Limb (tissue), 2 donors: ENCODE results near the gene ROCK2.

Experiments used
- DNase-seq, 2 donors: peaks; one replicate each; pipeline ENCODE4 v3.0.0-alpha.2; 2016; ENCODE audit errors: extremely low spot score in 2 of 2

The ROCK2 gene

GRCh38 chr2:11344342-11344955, at the start of gene ROCK2:
Gene ROCK2 (minus strand): TSS chr2:11344636. CDS start chr2:11344136, 500 bp downstream.
- DNase-seq, result peak; percentile 93 to 96

GRCh38 chr2:11393711-11394236, 49.3 kb upstream of the ROCK2 start:
- no peak for DNase-seq

- no peak for DNase-seq
Observed at GRCh38 chr2:11391942-11392266, 47.5 kb upstream of the ROCK2 start.

GRCh38 chr2:11390399-11390658, 45.9 kb upstream of the ROCK2 start:
- no peak for DNase-seq

- DNase-seq, result peak; percentile 50 to 87
Observed at GRCh38 chr2:11389551-11390398, 45.3 kb upstream of the ROCK2 start.

GRCh38 chr2:11389052-11389420, 44.6 kb upstream of the ROCK2 start:
- DNase-seq, result no peak

- no peak for DNase-seq
Observed at GRCh38 chr2:11388262-11389051, 44.0 kb upstream of the ROCK2 start.

GRCh38 chr2:11387843-11388242, 43.4 kb upstream of the ROCK2 start:
- no peak for DNase-seq

GRCh38 chr2:11387100-11387390, 42.6 kb upstream of the ROCK2 start:
- DNase-seq, result no peak

- no peak for DNase-seq
Observed at GRCh38 chr2:11385847-11386246, 41.4 kb upstream of the ROCK2 start.

- no peak for DNase-seq
Observed at GRCh38 chr2:11385216-11385615, 40.8 kb upstream of the ROCK2 start.

GRCh38 chr2:11379558-11379957, 35.1 kb upstream of the ROCK2 start:
- no peak for DNase-seq

GRCh38 chr2:11377928-11378545, 33.6 kb upstream of the ROCK2 start:
- no peak for DNase-seq

- DNase-seq, result no peak
Observed at GRCh38 chr2:11376071-11376470, 31.6 kb upstream of the ROCK2 start.

GRCh38 chr2:11375689-11376027, 31.2 kb upstream of the ROCK2 start:
- DNase-seq, result no peak

GRCh38 chr2:11375025-11375688, 30.7 kb upstream of the ROCK2 start:
- DNase-seq, result no peak

- no peak for DNase-seq
Observed at GRCh38 chr2:11373096-11373495, 28.7 kb upstream of the ROCK2 start.

GRCh38 chr2:11371092-11371937, 26.9 kb upstream of the ROCK2 start:
- no peak for DNase-seq

GRCh38 chr2:11370377-11371091, 26.1 kb upstream of the ROCK2 start:
- DNase-seq, result no peak

- DNase-seq, result no peak
Observed at GRCh38 chr2:11368059-11368572, 23.7 kb upstream of the ROCK2 start.
